ENCODE measurements around the gene LRRFIP1.

LRRFIP1 gene

GRCh38 chr2:237694415-237695194, 67.2 kb downstream of the LRRFIP1 start:
- H3K4me3 ChIP-seq (ENCODE audit: low read length in 2 of 2): peak overlapping the region; percentile 80 to 88
- no peaks in the 10 kb centered on the region for H3K9me3 ChIP-seq (ENCODE audit: control insufficient read depth in 2 of 2, low read length in 2 of 2)
- peak overlapping the region; percentile 95 to 96 for H3K27ac ChIP-seq (ENCODE audit: low read depth in 2 of 2, low read length in 2 of 2)
- peak overlapping the region; percentile 15 to 98 for H3K9ac ChIP-seq (ENCODE audit: low read depth in 1 of 2, low read length in 2 of 2)
- no peaks in the 10 kb centered on the region for H3K27me3 ChIP-seq (ENCODE audit: control insufficient read depth in 2 of 2, insufficient read depth in 2 of 2, low read length in 2 of 2)
- H3K4me1 ChIP-seq (ENCODE audit: control insufficient read depth in 2 of 2, insufficient read depth in 2 of 2, low read length in 2 of 2): peaks cover 47 to 63% of the 10 kb centered on the region in 2 donors
- H3K36me3 ChIP-seq (ENCODE audit: control insufficient read depth in 2 of 2, insufficient read depth in 2 of 2, low read length in 2 of 2): no peaks in the 10 kb centered on the region

DNA sequence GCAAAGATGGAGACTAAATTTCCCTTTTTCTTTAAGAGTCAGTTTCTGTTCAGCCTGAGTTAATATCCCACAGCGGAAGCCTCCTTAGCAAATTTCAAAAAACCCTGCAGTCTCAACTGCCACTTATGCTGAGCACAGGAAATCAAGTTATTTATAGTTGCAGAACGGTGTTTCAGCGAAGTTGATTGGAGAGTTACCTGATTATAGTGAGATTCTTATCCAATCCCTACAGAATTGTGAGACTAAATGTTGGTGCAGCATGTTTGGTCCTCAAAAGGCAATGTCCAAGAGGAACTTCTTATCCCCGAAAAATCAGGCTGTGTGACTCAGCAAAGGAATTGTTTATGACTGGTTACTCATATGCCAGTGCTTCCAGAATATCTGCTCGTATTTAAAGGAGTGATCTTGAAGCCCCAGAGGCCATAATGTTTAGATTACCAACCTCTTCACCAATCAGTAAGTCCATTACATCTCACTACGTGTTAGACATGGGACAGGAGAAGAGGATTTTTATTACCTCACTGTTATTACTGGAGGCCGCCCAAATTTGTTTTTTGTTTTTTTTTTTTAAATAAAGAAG, 67.9 kb downstream of the LRRFIP1 start:
- H3K4me3 ChIP-seq (ENCODE audit: low read length in 2 of 2): peak overlapping the region; percentile 7 to 88
- H3K36me3 ChIP-seq (ENCODE audit: control insufficient read depth in 2 of 2, insufficient read depth in 2 of 2, low read length in 2 of 2): no peaks in the 10 kb centered on the region
- no peaks in the 10 kb centered on the region for H3K27me3 ChIP-seq (ENCODE audit: control insufficient read depth in 2 of 2, insufficient read depth in 2 of 2, low read length in 2 of 2)
- H3K9me3 ChIP-seq (ENCODE audit: control insufficient read depth in 2 of 2, low read length in 2 of 2): no peaks in the 10 kb centered on the region
- peak overlapping the region; percentile 15 to 31 for H3K9ac ChIP-seq (ENCODE audit: low read depth in 1 of 2, low read length in 2 of 2)
- peak overlapping the region; percentile 95 to 96 for H3K27ac ChIP-seq (ENCODE audit: low read depth in 2 of 2, low read length in 2 of 2)
- peaks cover 52 to 66% of the 10 kb centered on the region in 2 donors for H3K4me1 ChIP-seq (ENCODE audit: control insufficient read depth in 2 of 2, insufficient read depth in 2 of 2, low read length in 2 of 2)

GRCh38 chr2:237696461-237696860, 69.1 kb downstream of the LRRFIP1 start:
- H3K9me3 ChIP-seq (ENCODE audit: control insufficient read depth in 2 of 2, low read length in 2 of 2): no peaks in the 10 kb centered on the region
- H3K27me3 ChIP-seq (ENCODE audit: control insufficient read depth in 2 of 2, insufficient read depth in 2 of 2, low read length in 2 of 2): no peaks in the 10 kb centered on the region
- no peaks in the 10 kb centered on the region for H3K36me3 ChIP-seq (ENCODE audit: control insufficient read depth in 2 of 2, insufficient read depth in 2 of 2, low read length in 2 of 2)
- no peak overlapping the region for H3K9ac ChIP-seq (ENCODE audit: low read depth in 1 of 2, low read length in 2 of 2)
- H3K4me1 ChIP-seq (ENCODE audit: control insufficient read depth in 2 of 2, insufficient read depth in 2 of 2, low read length in 2 of 2): peaks cover 58 to 70% of the 10 kb centered on the region in 2 donors
- no peak overlapping the region for H3K4me3 ChIP-seq (ENCODE audit: low read length in 2 of 2)
- H3K27ac ChIP-seq (ENCODE audit: low read depth in 2 of 2, low read length in 2 of 2): peak overlapping the region; percentile 26 to 95

GRCh38 chr2:237697586-237698357, 70.4 kb downstream of the LRRFIP1 start:
- peak overlapping the region; percentile 30 to 34 for H3K27ac ChIP-seq (ENCODE audit: low read depth in 2 of 2, low read length in 2 of 2)

DNA sequence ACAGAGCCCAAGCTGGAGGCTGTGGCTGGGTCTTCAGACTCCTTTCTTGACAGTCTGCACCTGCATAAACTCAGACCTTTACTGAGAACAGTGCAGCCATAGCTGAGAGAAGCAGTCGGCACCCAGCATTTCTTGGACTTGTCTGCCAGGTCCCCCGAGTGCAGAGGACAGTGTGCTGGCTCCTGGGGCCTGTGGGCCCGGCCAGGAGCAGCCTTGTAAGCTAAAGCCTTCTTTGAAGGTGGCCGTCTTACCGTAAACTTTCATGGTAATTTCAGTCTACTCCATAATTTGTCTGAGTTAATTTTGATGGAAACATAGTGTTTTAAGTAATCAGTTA, 70.9 kb downstream of the LRRFIP1 start:
- Histone ChIP-seq H3K4me1 (ENCODE audit: control insufficient read depth in 2 of 2, insufficient read depth in 2 of 2, low read length in 2 of 2) (peaks cover 74 to 88% of the 10 kb centered on the region in 2 donors), H3K27me3 (ENCODE audit: control insufficient read depth in 2 of 2, insufficient read depth in 2 of 2, low read length in 2 of 2) (no peaks in the 10 kb centered on the region), H3K9ac (ENCODE audit: low read depth in 1 of 2, low read length in 2 of 2) (peak overlapping the region in 1 of 2 donors; percentile 42), H3K4me3 (ENCODE audit: low read length in 2 of 2) (no peak overlapping the region), H3K36me3 (ENCODE audit: control insufficient read depth in 2 of 2, insufficient read depth in 2 of 2, low read length in 2 of 2) (no peaks in the 10 kb centered on the region), H3K9me3 (ENCODE audit: control insufficient read depth in 2 of 2, low read length in 2 of 2) (no peaks in the 10 kb centered on the region), H3K27ac (ENCODE audit: low read depth in 2 of 2, low read length in 2 of 2) (peak overlapping the region; percentile 17 to 34)

More at GRCh38 chr2:237697586-237698357, 70.4 kb downstream of the LRRFIP1 start:
- Histone ChIP-seq H3K27me3 (ENCODE audit: control insufficient read depth in 2 of 2, insufficient read depth in 2 of 2, low read length in 2 of 2) (no peaks in the 10 kb centered on the region), H3K9ac (ENCODE audit: low read depth in 1 of 2, low read length in 2 of 2) (peak overlapping the region in 1 of 2 donors; percentile 42), H3K36me3 (ENCODE audit: control insufficient read depth in 2 of 2, insufficient read depth in 2 of 2, low read length in 2 of 2) (no peaks in the 10 kb centered on the region), H3K4me3 (ENCODE audit: low read length in 2 of 2) (no peak overlapping the region), H3K9me3 (ENCODE audit: control insufficient read depth in 2 of 2, low read length in 2 of 2) (no peaks in the 10 kb centered on the region), H3K4me1 (ENCODE audit: control insufficient read depth in 2 of 2, insufficient read depth in 2 of 2, low read length in 2 of 2) (peaks cover 71 to 83% of the 10 kb centered on the region in 2 donors)

DNA sequence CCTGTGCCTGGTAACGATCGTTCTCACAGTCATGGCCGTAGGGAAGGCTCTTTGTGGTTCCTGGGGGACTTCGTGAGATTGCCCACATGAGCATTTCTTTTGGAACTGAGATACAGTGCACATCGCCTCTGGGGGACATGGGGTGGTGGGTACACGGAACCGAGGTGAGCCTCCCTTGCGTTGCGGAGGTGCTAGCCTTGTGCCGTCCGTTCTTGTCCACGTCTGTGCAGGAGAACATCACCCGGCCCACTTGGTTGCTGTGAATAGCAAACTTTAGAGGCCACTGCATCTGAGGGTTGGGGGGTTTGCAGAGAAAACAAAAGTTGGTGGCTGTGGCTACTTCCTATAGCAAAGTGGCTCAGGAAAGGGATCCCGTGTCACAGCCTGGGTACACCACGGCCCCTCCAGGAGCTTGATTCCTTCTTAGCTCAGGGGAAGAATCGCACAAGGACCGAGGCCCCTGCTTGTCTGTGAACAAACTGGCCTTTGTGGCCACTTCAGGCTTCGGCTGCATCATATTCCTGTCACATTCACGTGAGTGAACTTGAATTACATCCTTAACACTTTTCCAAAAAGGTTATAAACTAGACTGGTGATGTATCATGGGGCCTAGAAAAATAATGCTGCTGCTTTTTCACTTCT, 72.6 kb downstream of the LRRFIP1 start:
- no peak overlapping the region for H3K9ac ChIP-seq (ENCODE audit: low read depth in 1 of 2, low read length in 2 of 2)

GRCh38 chr2:237700512-237701032, 73.2 kb downstream of the LRRFIP1 start:
- Histone ChIP-seq H3K4me3 (ENCODE audit: low read length in 2 of 2) (no peak overlapping the region), H3K36me3 (ENCODE audit: control insufficient read depth in 2 of 2, insufficient read depth in 2 of 2, low read length in 2 of 2) (no peaks in the 10 kb centered on the region), H3K27ac (ENCODE audit: low read depth in 2 of 2, low read length in 2 of 2) (peak overlapping the region; percentile 12 to 64), H3K4me1 (ENCODE audit: control insufficient read depth in 2 of 2, insufficient read depth in 2 of 2, low read length in 2 of 2) (peaks cover 71 to 83% of the 10 kb centered on the region in 2 donors), H3K27me3 (ENCODE audit: control insufficient read depth in 2 of 2, insufficient read depth in 2 of 2, low read length in 2 of 2) (no peaks in the 10 kb centered on the region), H3K9ac (ENCODE audit: low read depth in 1 of 2, low read length in 2 of 2) (no peak overlapping the region), H3K9me3 (ENCODE audit: control insufficient read depth in 2 of 2, low read length in 2 of 2) (no peaks in the 10 kb centered on the region)

More for the DNA sequence above, 72.6 kb downstream of the LRRFIP1 start:
- Histone ChIP-seq H3K27ac (ENCODE audit: low read depth in 2 of 2, low read length in 2 of 2) (peak overlapping the region; percentile 12 to 45), H3K27me3 (ENCODE audit: control insufficient read depth in 2 of 2, insufficient read depth in 2 of 2, low read length in 2 of 2) (no peaks in the 10 kb centered on the region), H3K36me3 (ENCODE audit: control insufficient read depth in 2 of 2, insufficient read depth in 2 of 2, low read length in 2 of 2) (no peaks in the 10 kb centered on the region), H3K4me1 (ENCODE audit: control insufficient read depth in 2 of 2, insufficient read depth in 2 of 2, low read length in 2 of 2) (peaks cover 72 to 87% of the 10 kb centered on the region in 2 donors), H3K4me3 (ENCODE audit: low read length in 2 of 2) (no peak overlapping the region), H3K9me3 (ENCODE audit: control insufficient read depth in 2 of 2, low read length in 2 of 2) (no peaks in the 10 kb centered on the region)

DNA sequence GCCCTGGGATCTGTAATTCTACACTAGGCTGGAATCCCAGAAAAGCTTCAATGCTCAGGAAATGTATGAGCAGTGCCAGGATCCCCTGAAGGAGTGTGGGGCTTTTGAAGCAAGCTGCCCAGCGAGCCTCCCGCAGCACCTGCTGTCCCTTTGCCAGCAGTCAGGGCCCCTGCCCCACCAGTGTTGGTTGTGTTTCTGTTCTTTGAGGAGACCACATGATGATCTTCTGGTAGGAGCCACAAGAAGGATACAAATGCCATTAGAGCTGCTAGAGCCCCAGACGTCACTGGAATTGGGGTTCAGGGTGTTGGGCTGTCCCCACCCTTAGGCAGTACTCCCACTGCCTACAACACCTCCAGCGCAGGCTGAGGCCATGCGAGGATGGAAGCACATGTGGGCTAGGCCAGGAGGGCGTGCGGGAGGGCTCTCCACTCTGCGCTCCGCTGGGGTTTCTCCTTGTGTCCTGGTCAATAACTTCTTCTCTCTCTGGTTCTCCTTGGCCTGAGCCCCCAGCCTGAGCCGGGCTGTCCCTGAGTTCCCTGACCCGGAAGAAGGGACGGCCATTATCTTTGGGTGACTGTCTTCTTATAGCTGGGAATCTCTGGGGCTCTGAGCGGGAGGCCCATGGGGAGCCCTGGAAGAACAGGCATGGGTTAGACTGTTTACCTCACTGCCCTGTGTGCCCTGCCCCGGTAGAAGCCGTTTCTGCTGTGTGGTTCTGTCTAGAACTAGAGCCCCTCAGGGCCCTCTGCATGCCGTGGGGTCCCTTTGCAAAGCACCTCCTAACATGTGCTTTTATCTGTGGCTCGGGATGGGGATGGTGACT, 73.9 kb downstream of the LRRFIP1 start:
- Histone ChIP-seq H3K36me3 (ENCODE audit: control insufficient read depth in 2 of 2, insufficient read depth in 2 of 2, low read length in 2 of 2) (no peaks in the 10 kb centered on the region), H3K27ac (ENCODE audit: low read depth in 2 of 2, low read length in 2 of 2) (peak overlapping the region; percentile 12 to 64), H3K9me3 (ENCODE audit: control insufficient read depth in 2 of 2, low read length in 2 of 2) (no peaks in the 10 kb centered on the region), H3K4me3 (ENCODE audit: low read length in 2 of 2) (no peak overlapping the region), H3K27me3 (ENCODE audit: control insufficient read depth in 2 of 2, insufficient read depth in 2 of 2, low read length in 2 of 2) (no peaks in the 10 kb centered on the region), H3K4me1 (ENCODE audit: control insufficient read depth in 2 of 2, insufficient read depth in 2 of 2, low read length in 2 of 2) (peaks cover 66 to 79% of the 10 kb centered on the region in 2 donors), H3K9ac (ENCODE audit: low read depth in 1 of 2, low read length in 2 of 2) (peak overlapping the region in 1 of 2 donors; percentile 26)

DNA sequence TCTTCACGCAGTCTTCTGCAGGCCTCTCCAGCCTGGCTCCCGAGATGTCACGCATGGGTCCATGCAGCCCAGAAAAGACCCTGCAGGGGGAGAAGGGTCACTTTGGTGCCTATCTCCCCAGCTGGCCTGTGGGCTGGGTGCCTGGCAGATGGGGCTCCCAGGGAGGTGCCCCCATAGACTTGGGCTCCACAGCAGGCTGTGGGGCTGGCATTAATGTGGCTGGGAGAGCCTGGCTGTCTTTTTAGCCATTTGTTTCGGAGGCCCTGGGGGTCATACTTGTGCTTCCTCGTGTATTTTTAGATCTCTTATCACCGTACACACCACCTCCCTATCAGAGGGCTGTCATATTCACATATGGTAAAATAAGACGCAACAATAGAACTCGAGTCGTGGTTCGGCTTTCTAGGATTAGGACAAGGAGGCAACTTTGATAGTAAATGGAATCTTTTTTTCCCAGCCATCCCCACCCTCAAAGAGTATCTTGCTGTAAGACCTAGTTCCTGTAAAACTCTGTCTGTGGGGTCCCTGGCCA, 74.5 kb downstream of the LRRFIP1 start:
- Histone ChIP-seq H3K27me3 (ENCODE audit: control insufficient read depth in 2 of 2, insufficient read depth in 2 of 2, low read length in 2 of 2) (no peaks in the 10 kb centered on the region), H3K9me3 (ENCODE audit: control insufficient read depth in 2 of 2, low read length in 2 of 2) (no peaks in the 10 kb centered on the region), H3K36me3 (ENCODE audit: control insufficient read depth in 2 of 2, insufficient read depth in 2 of 2, low read length in 2 of 2) (no peaks in the 10 kb centered on the region), H3K4me3 (ENCODE audit: low read length in 2 of 2) (no peak overlapping the region), H3K4me1 (ENCODE audit: control insufficient read depth in 2 of 2, insufficient read depth in 2 of 2, low read length in 2 of 2) (peaks cover 66 to 75% of the 10 kb centered on the region in 2 donors), H3K27ac (ENCODE audit: low read depth in 2 of 2, low read length in 2 of 2) (peak overlapping the region; percentile 12 to 64), H3K9ac (ENCODE audit: low read depth in 1 of 2, low read length in 2 of 2) (peak overlapping the region in 1 of 2 donors; percentile 26)
